Panc1 (cell line): ENCODE results near the gene GALNT18. TPM values are rescaled to one million over a fixed set of nuclear protein-coding genes. Genes with fewer than 3 reads are reported as not detected.

Experiments
- ATAC-seq: fragments of 200-7000 bp; cut with Tn5 transposase; 2 replicates; pipeline ENCODE4 v1.9.1; 2020; ENCODE audit warnings: mild to moderate bottlenecking, moderate library complexity
- Bru-seq: library from RNA; stranded (reverse); fragments of 400-500 nt; gene quantifications from one replicate; lab custom pipeline; 2021; lab: Mats Ljungman, UMichigan
- BruChase-seq, 2 experiments: library from RNA; stranded (reverse); fragments of 400-500 nt; gene quantifications; one replicate each; lab custom pipeline; 2021; lab: Mats Ljungman, UMichigan
- BruUV-seq: library from RNA; stranded (reverse); fragments of 400-500 nt; replicated peaks from 2 replicates; lab custom pipeline; 2021; lab: Mats Ljungman, UMichigan
- CTCF ChIA-PET: fragments of 300-600 bp; sonication (Branson Sonifier 250); formaldehyde crosslinking; loops from one replicate; lab custom pipeline; 2022; ENCODE audit warnings: antibody characterized with exemption; lab: Charles Lee
- POLR2A ChIA-PET: fragments of 300-600 bp; sonication (Branson Sonifier 250); formaldehyde crosslinking; loops from one replicate; lab custom pipeline; 2022; ENCODE audit warnings: antibody characterized with exemption; lab: Charles Lee
- DNase-seq: peaks from one replicate; pipeline ENCODE4 v3.0.0-alpha.2; 2010; ENCODE audit warnings: low read depth, low spot score
- H3K27ac ChIP-seq: 2 replicates; pipeline ENCODE4 v1.5.1; 2011; ENCODE audit warnings: mild to moderate bottlenecking, low read length, inconsistent platforms
- H3K27me3 ChIP-seq: fragments of 200-500 bp; sonication (Bioruptor generic); 2 replicates; pipeline ENCODE4 v1.6.0; 2014; ENCODE audit warnings: low read length, inconsistent platforms; ENCODE audit not compliant: control insufficient read depth, insufficient read depth
- H3K36me3 ChIP-seq: fragments of 200-500 bp; sonication (Bioruptor generic); 2 replicates; pipeline ENCODE4 v1.5.1; 2014; ENCODE audit warnings: inconsistent platforms, mild to moderate bottlenecking, low read length, moderate library complexity; ENCODE audit not compliant: control insufficient read depth, insufficient read depth
- H3K4me1 ChIP-seq: 2 replicates; pipeline ENCODE4 v1.5.1; 2011; ENCODE audit warnings: inconsistent platforms, mild to moderate bottlenecking, low read length, moderate library complexity; ENCODE audit not compliant: control insufficient read depth, insufficient read depth
- H3K4me3 ChIP-seq, 2 experiments: 2 replicates each; pipeline ENCODE4 v1.5.1; 2011 to 2012; ENCODE audit warnings: low read depth in 2 of 2, low read length in 2 of 2, mild to moderate bottlenecking in 2 of 2, inconsistent platforms in 1 of 2, moderate library complexity in 1 of 2
- H3K9me3 ChIP-seq: fragments of 200-500 bp; sonication (Bioruptor generic); 2 replicates; pipeline ENCODE4 v1.5.1; 2014; ENCODE audit warnings: low read depth, mild to moderate bottlenecking, inconsistent platforms, low read length, moderate library complexity; ENCODE audit not compliant: control insufficient read depth, insufficient read depth
- POLR2AphosphoS5 ChIP-seq: IDR thresholded peaks from 2 replicates; pipeline ENCODE4 v1.6.1; 2012; ENCODE audit warnings: mild to moderate bottlenecking, low read depth, low read length, moderate library complexity
- SIN3A ChIP-seq: IDR thresholded peaks from 2 replicates; pipeline ENCODE4 v1.6.1; 2012; ENCODE audit warnings: low read depth, mild to moderate bottlenecking, low read length, moderate library complexity, borderline replicate concordance; ENCODE audit not compliant: insufficient read depth
- TCF7L2 ChIP-seq: IDR thresholded peaks from 2 replicates; pipeline ENCODE4 v1.6.1; 2011; ENCODE audit warnings: mild to moderate bottlenecking, low read depth, low read length, inconsistent platforms
- in situ Hi-C: cut with HindIII; loops from 2 replicates; pipeline ENCODE4 v1.10.0; 2016; ENCODE audit warnings: low sequenced_read_pairs, low pct_unique_long_range_greater_than_20kb
- intact Hi-C: fragments of 100-400 bp; cut with micrococcal nuclease; formaldehyde crosslinking; loops from one replicate; pipeline ENCODE4 v1.10.0; 2022; ENCODE audit not compliant: unreplicated experiment
- long read RNA-seq: library from polyadenylated mRNA; unstranded; transcript quantifications from one replicate; pipeline ENCODE4 v2.0.0, GENCODE V29; 2021; ENCODE audit not compliant: unreplicated experiment
- polyA plus RNA-seq: library from polyadenylated mRNA; unstranded; fragments of >200 nt; gene quantifications from one replicate; pipeline ENCODE4 v1.2.1, GENCODE V29; 2012; ENCODE audit warnings: missing spikeins; ENCODE audit not compliant: insufficient read length
- total RNA-seq: library from RNA; stranded (reverse); gene quantifications from one replicate; pipeline ENCODE4 v1.2.1, GENCODE V29; 2021; ENCODE audit not compliant: unreplicated experiment
- TF ChIP-seq, protein P1 (sequence below), 2 experiments: IDR thresholded peaks; 2 replicates each; pipeline ENCODE4 v1.6.1; 2011 to 2012; ENCODE audit warnings: low read depth in 2 of 2, control low read depth in 1 of 2, low read length in 1 of 2, mild to moderate bottlenecking in 1 of 2, moderate library complexity in 1 of 2; ENCODE audit not compliant: insufficient read depth in 1 of 2
- TF ChIP-seq, protein P2 (sequence below): fragments of 450-650 bp; IDR thresholded peaks from 2 replicates; pipeline ENCODE4 v1.5.1; 2017; ENCODE audit warnings: mild to moderate bottlenecking

GALNT18 gene
- total RNA-seq (8.6 TPM), Bru-seq, nascent RNA (percentile 51 among the genes with signal in this experiment), BruChase-seq, experiment 1, labeled RNA remaining after a 2-hour chase (percentile 47 among the genes with signal in this experiment), BruChase-seq, experiment 2, labeled RNA remaining after a 6-hour chase (percentile 44 among the genes with signal in this experiment)
- polyA plus RNA-seq: 13.4 TPM
- long read RNA-seq, transcript GALNT18-201 (11 exons, 2,504 nt): major isoform, 27 of 50 reads
- long read RNA-seq, partial matches to known transcripts: 3 of 50 reads
- long read RNA-seq, other reads (novel, unspliced or antisense): 19 of 50 reads

DNA sequence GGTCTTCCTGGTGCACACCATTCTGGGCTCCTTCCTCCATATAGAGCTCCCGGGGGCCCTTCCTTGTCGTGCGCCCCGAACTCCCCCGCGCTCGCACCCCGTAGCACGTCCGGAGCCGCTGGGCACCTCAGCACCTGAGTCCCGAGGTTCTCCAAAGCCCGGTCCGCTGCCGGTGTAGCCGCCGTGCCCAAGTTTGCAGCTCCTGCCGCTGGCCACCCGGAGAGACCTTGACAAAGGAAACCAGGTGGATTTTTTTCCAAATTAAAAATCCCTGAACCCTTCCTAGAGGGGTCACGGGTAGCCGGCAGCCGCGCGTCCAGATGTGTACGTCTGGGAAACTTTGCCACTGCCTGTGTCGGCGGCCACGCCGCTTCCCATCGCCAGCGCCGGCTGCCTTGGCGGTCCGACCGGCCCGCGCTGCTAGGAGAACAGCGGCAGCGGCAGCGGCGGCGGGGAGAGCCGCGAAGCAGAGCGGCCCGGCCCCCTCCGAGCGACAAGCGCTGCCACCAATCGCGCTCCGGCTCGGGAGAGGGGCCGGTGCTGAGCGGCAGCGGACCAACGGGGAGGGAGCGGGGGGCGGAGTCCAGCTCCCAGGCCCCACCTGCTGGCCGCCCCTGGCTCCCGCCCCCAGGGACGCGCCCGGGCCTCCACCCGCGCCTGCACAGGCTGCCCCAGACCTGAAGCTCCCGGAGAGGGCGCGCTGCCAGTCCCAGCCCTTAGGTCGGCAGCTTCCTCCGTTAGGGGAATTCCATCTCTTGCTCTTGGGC is at the start of gene GALNT18:
TSS of gene GALNT18 (minus strand) at position 433 of the 767 bp plus-strand sequence.
- Histone ChIP-seq H3K27ac (peak within 1 kb of the TSS; percentile 70), H3K4me3 (peak within 1 kb of the TSS; percentile 62 to 67), H3K9me3 (no peaks in the 10 kb centered on the region), H3K36me3 (no peaks in the 10 kb centered on the region; the same call in 1 of the 2 replicates), H3K4me1 (peaks cover 16% of the 10 kb centered on the region), H3K27me3 (no peaks in the 10 kb centered on the region)
- intact Hi-C loops (loop anchor here (5.0 kb wide), 1 partner anchor 166 kb away; no protein-coding TSS in a partner anchor), in situ Hi-C loops (no loop called here)
- CTCF ChIA-PET: interaction anchor here (0.6 to 0.9 kb wide), 5 partner anchors 45 to 1844 kb away, joined by 3 to 11 read pairs (median 4); no protein-coding TSS in a partner anchor
- BruUV-seq: no TSS peak
- TF ChIP-seq SIN3A (no peak; the same call in 1 of the 2 replicates), TCF7L2 (no peak), POLR2AphosphoS5 (no peak)
- TF ChIP-seq, protein P1, sequence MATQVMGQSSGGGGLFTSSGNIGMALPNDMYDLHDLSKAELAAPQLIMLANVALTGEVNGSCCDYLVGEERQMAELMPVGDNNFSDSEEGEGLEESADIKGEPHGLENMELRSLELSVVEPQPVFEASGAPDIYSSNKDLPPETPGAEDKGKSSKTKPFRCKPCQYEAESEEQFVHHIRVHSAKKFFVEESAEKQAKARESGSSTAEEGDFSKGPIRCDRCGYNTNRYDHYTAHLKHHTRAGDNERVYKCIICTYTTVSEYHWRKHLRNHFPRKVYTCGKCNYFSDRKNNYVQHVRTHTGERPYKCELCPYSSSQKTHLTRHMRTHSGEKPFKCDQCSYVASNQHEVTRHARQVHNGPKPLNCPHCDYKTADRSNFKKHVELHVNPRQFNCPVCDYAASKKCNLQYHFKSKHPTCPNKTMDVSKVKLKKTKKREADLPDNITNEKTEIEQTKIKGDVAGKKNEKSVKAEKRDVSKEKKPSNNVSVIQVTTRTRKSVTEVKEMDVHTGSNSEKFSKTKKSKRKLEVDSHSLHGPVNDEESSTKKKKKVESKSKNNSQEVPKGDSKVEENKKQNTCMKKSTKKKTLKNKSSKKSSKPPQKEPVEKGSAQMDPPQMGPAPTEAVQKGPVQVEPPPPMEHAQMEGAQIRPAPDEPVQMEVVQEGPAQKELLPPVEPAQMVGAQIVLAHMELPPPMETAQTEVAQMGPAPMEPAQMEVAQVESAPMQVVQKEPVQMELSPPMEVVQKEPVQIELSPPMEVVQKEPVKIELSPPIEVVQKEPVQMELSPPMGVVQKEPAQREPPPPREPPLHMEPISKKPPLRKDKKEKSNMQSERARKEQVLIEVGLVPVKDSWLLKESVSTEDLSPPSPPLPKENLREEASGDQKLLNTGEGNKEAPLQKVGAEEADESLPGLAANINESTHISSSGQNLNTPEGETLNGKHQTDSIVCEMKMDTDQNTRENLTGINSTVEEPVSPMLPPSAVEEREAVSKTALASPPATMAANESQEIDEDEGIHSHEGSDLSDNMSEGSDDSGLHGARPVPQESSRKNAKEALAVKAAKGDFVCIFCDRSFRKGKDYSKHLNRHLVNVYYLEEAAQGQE (IDR thresholded peaks at IDR 0.05; ENCODE audit: insufficient read depth in 1 of 2, low read depth in 2 of 2, low read length in 1 of 2): no peak
- TF ChIP-seq, protein P2, sequence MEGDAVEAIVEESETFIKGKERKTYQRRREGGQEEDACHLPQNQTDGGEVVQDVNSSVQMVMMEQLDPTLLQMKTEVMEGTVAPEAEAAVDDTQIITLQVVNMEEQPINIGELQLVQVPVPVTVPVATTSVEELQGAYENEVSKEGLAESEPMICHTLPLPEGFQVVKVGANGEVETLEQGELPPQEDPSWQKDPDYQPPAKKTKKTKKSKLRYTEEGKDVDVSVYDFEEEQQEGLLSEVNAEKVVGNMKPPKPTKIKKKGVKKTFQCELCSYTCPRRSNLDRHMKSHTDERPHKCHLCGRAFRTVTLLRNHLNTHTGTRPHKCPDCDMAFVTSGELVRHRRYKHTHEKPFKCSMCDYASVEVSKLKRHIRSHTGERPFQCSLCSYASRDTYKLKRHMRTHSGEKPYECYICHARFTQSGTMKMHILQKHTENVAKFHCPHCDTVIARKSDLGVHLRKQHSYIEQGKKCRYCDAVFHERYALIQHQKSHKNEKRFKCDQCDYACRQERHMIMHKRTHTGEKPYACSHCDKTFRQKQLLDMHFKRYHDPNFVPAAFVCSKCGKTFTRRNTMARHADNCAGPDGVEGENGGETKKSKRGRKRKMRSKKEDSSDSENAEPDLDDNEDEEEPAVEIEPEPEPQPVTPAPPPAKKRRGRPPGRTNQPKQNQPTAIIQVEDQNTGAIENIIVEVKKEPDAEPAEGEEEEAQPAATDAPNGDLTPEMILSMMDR: peak; percentile 48
- POLR2A ChIA-PET: interaction anchor here (0.7 kb wide), 3 partner anchors 8 to 750 kb away, joined by 4 to 9 read pairs (median 6); no protein-coding TSS in a partner anchor
- no peak for DNase-seq
- peak; percentile 94 for ATAC-seq

GRCh38 chr11:11670574-11670973 is 48.8 kb upstream of the GALNT18 start:
- Histone ChIP-seq H3K4me1 (no peaks in the 10 kb centered on the region), H3K4me3 (no peak overlapping the region), H3K36me3 (no peaks in the 10 kb centered on the region), H3K9me3 (no peaks in the 10 kb centered on the region), H3K27ac (no peak overlapping the region), H3K27me3 (peaks cover 32% of the 10 kb centered on the region)
- ChIA-PET POLR2A (no interaction called here), CTCF (no interaction called here)
- DNase-seq: no peak
- in situ Hi-C loops (no loop called here), intact Hi-C loops (no loop called here)
- TF ChIP-seq, protein P1 (IDR thresholded peaks at IDR 0.05; ENCODE audit: insufficient read depth in 1 of 2, low read depth in 2 of 2, low read length in 1 of 2): no peak
- TF ChIP-seq POLR2AphosphoS5: no peak
- TF ChIP-seq SIN3A: no peak
- TF ChIP-seq, protein P2: no peak
- TF ChIP-seq TCF7L2: no peak
- ATAC-seq: no peak
- BruUV-seq: no TSS peak
